GM18520 (cell line): ENCODE results near the gene FLNB.
"Not testable (repeated sequence)": the region's sequence is repeated elsewhere in the genome, so short reads cannot be mapped to it uniquely, and the experiment has no call there.

Experiments used
- ATAC-seq: cut with Tn5 transposase; IDR thresholded peaks from one replicate; pipeline ENCODE4 v1.9.1; 2021; ENCODE audit not compliant: unreplicated experiment

FLNB gene

DNA sequence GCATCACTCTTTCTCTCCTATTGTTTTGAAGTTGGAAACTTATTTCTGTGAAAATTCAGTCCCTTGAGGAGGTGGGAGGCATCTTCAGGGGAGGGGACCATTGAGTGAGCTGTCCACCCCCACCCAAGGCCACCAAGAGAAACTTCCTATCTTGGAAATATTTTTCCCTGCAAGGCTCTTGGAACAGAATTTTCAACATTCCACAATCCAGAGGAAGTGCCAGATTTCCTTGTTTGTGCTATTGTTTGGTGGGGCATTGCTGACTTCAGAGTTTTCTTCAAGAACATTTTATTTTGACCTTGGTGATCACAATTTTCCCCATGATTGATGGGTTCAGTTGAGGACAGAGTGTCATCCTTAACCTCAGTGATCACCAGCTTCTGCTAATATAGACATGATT is 190.6 kb downstream of the FLNB start:
- ATAC-seq, result no peak

DNA sequence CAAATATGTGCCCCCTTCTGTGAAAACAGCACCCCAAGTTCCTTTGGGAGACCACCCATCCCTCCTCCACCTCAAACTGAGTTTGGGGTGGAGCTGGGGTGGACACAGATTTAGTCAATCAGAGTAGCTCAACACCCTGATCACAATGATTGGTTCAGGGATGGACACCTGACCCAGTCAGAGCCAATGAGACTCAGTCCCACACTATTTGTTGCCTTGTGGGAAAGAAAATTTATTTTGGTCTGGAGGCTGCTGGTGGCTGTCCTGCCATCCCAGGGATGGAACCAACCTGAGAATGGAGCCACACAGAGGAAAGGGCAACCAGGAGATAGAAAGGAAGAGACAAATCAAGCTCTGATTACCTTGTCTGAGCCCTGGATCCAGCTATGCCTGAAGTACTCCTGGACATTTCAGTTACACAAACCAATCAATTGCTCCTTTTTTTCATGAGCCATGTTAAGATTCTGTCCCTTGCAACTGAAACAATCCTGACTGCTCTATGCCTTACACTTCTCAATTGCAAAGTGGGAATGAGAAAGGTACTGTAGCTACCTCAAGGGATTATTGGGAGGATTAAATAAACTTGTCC is 192.0 kb downstream of the FLNB start:
- ATAC-seq, result no peak

DNA sequence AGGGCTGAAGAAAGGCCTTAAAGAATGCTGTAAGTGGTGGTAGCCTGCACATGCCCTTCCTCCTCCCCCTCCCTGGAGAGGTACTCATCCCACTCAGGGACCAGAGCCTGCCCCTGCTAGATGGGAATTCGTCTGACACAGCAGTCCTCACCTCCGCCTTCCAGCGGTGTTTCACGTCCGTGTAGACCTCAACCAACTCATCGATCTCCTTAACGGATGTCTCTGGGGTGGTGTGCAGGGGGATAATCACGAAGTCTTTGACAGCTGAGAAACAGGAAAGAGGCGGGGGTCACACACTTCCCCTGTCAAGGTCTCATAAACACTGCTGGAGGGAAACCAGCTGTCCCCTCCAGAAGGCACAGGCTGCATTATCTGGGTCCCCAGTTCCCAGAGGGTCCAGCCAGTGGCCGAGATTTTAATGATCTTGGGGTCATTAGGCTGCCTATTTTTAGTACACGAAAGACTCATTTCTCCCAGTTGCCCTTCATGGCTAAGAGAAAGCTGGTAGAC is 192.7 kb downstream of the FLNB start:
- no peak for ATAC-seq

DNA sequence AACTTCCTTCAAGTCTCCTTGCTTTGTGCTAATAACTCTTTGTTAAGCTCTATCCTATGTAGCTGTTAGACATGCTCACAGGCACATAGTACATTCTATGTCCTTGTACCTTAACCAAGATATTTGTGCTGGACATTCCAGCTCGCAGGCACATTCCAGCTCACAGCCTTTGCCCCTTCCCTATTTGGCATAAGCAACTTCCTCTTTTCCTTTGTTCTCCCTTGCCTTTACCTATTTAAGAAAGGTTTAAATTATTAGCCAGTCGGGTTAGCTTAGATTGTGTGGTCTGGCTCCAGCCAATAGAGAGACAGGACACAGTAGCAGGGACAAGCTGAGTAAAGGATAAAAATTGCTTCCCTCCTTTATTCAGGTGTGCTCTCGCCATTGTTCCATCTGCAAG is 193.2 kb downstream of the FLNB start:
- not testable (repeated sequence) for ATAC-seq

DNA sequence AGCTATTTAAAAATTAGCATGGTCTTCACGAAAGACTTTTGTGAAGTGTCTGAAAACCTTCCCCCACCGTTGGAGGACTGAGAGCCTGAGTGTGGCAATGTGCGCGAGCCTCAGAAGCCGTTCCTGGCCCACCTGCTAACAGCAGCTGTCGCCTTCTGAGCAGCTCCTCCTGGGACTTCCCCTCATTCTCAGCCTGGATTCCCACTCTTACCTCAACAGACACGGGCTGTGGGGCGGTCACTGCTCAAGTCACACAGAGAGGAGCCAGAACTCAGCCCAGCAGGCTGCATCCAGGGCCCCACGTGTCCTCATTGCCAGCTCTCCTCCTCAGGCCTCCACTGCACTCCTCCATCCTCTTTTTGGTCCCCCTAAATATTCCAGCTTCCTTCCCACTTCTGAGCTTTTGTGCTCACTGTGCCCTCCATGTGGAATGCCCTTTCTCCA is 194.7 kb downstream of the FLNB start:
- no peak for ATAC-seq

DNA sequence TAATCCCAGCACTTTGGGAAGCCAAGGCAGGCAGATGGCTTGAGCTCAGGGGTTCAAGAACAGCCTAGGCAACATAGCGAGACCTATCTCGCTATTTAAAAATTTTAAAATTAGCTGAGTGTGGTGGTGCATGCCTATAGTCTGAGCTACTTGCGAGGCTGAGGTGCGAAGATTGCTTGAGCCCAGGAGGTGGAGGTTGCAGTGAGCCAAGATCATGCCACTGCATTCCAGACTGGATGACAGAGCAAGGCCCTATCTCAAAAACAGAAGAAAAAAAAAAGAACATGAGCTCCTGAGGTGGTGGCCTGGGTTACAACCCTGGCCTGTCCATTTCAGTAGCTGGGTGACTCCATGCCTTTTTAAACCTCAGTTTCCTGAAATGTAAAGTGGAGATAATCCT is 195.3 kb downstream of the FLNB start:
- no peak for ATAC-seq

DNA sequence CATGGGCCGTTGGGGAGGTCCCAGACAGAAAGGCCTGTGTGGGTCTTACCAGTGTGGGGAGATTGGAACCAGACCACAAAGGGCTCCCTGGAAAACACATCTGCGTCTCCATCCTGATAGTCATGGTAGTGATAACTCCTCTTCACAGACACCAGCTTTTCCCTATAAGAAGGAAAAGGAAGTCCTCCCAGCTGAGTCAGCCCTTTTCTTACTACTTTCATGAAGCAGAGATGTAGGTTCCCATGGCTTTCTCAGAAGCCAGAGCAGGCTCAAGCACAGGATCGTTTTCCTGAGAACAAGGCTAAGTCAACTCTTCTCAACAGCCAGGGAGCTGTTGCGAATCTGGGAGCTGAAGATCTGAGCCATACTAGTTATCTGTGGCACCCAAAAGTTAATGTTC is 196.5 kb downstream of the FLNB start:
- no peak for ATAC-seq

DNA sequence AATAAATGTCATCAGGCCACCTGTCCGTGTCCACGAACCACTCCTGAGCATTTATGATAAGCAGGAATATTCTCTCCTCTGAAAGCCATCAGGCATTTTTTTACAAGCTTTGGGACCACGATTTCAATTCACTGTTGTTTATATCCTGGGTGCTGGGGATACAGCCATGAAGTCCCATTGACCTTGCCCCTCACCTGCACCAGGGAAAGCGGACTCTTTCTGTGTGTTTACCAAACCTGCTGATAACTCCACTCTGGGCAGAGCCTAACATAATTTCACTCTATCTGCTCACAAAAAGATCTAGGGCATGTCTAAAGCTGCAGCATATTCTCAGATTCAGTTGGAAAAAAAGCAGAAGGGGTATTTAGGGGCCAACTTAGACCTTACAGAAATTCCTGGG is 197.8 kb downstream of the FLNB start:
- ATAC-seq, result no peak

DNA sequence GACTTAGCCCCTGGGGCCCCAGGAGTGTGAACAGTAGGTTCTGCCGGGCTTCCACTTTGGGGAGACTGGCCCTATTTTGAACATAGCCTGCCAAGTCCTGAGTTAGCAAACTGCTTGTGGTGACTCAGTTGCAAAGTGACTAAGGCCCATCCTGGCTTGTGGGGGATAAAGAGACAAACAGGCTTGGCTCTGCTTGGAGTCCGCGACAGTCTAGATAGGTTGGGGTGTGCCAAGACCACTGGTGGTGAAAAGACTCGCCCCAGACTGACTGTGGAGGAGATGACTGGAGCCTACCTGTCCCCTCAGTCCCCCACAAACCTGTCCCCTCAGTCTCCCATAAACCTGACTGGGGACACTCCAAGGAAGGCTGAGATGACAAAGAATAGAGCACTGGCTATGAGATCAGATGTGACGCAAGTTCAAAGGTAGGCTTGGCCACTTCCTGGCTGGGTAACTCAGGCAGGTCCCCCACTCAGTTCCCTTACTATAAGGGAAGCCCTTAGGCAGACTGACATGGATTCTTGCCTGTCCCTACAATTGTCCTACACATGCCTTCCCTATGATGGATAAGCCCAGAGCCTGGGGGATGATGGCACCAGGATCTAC is 198.3 kb downstream of the FLNB start:
- ATAC-seq, result no peak

DNA sequence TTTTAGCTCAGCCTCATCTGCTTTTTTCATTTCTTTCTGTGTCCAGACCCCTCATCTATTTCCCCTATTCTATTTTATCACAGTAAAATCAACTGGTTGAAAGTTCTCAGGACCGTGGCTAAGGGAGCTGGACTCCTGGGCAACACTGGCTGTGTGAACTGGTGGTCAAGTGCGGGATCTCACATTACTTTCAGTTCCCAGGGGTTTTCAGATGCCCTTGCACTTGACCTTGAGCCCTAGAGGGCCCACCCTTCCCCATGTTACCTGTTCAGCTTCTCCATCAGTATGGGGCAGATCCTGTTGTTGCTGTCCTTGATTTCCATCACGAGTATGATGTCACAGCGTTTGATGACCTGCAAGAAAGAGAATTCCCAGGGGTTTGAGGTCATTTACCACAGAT is 199.7 kb downstream of the FLNB start:
- ATAC-seq, result no peak

DNA sequence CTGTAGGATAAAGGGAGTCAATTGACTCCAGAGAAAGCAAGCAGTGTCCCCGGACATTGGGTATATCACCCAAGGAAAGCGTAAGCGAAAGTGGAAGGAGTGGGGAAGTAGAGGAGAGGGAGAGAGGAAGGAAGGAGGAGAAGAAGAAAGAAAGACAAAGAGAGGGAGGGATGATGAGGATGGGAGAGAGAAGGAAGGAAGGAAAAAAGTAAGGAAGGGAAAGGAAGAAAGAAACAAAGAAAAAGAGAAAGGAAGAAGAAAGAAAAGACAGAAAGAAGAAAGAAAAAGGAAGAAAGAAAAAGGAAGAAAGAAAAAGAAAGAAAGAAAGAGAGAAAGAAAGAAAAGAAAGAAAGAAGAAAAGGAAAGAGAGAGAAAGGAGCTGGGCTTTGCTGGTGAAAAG is 201.7 kb downstream of the FLNB start:
- no peak for ATAC-seq

DNA sequence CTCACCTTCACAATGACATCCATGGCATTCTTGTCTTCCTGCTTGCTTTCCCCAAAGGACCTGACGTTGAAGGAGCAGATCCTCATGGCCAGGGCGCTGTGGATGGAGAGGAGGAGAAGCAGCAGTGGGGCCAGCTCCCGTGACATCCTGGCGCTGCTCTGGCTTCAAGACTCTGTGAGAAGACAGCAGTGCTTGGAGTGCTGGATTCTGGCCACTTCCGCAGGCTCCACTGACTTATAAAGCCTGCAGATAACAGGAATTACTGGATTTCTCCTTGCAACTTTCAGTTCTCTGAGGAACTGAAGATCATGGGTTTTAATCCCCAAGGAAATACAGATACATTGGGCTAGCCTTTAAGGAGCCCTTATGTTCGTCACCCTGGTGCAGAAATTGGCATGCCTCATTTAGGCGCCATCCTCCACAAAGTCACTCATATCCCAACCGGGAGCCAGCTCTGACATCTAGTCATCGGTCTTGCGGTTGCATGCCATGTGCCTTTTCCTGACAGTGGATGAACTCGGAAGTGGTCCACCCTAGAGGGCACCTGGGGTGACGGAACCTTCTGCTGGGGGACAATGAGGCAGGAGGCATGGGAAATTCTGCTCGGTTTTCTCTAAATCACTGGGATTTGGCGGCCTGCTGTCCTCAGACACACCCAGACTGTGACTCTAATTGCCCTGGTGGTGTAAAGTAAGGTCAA is 202.7 kb downstream of the FLNB start, which contains the start of gene DNASE1L3:
TSS of gene DNASE1L3 (minus strand) at position 212 of the 700 bp plus-strand sequence. CDS start at position 146, 66 bp downstream.
- ATAC-seq, result no peak

DNA sequence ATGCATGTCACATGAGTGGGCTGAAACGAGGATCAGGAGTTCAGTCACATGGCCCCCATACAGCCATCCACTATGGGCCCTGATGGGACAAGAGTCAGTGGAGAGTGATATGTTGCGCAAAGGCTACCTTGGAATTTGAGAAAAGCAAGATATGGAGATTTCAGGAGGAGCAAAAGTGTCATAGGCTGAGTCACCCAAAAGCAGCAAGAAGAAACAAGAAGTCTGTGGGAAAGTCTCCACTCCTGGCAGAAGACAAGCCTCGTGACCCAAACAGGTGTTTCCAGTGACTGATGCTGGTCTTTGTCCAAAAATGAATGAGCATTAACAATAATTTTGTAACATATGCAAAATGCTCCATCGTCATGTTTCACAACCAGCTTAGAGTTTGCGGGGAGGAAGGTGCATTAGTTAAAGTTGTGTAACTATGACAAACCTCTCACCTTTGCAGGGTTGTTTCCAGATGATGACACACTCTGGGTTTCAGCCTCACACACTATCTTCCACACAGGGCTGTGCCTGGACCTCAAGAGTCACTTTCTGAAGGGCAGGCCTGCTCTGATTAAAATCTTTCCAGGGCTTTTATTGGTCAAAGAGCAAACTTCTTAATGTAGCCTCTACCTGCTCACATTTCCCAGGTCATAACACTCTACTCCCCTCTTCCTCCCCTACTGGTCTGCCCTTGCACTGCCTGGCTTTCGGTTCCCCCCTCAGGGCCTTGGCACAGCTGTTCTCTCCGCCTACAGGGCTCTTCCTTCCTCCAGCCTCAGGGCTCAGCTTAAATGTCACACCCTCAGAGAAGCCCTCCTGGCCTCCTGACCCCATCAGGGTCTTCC is 206.5 kb downstream of the FLNB start:
- ATAC-seq, result peak; percentile 76

DNA sequence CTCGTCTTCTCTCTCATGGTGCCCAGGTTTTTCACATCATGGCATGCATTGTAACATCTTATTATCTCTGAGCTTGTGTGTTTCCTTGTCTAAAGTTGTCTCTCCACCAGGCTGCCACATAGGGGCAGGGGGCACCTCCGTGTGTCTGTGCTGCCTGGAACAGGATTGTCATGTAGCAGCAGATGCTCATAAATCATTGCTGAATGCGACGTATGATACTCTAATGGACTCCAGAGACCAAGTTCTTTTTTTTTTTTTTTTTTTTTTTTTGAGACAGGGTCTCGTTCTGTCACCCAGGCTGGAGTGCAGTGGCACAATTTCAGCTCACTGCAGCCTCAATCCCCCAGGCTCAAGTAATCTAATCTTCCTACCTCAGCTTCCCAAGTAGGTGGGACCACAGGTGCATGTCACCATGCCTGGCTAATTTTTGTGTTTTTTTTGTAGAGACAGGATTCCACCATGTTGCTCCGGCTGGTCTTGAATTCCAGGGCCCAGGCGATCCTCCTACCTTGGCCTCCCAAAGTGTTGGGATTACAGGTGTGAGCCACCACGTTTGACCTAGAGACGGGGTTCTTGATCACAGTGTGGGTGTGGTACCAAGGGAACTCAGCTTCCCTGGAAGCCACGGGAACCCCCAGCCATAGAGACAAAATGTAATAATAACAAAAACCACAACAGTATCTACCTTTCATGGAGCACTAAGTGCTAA is 207.2 kb downstream of the FLNB start:
- ATAC-seq, result no peak

DNA sequence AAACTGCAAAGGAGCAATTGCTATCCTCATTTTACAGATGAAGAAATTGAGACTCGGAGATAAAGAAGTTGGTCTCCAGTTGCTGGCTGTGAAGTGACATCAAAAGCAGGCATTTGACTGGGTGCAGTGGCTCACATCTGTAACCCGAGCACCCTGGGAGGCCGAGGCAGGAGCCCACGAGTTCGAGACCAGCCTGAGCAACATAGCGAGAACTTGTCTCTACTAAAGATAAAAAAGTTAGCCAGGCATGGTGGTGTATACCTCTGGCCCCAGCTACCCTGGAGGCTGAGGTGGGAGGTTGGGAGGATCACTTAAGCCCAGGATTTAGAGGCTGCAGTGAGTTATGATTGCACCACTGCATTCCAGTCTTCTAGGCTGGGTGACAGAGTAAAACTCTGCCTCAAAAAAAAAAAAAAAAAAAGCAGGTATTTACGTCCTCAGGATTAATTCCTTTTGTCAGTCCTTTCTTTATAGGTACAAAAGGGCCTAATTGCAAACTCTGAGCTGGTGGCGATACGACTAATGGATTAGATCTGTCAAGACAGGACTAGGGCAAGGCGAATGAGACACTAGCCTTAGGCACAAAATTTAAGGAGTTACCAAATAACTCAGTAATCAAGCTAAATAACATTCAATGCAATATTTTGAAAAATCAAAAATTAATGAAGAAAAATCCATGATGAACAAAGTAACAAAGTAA is 208.4 kb downstream of the FLNB start:
- ATAC-seq, result no peak

DNA sequence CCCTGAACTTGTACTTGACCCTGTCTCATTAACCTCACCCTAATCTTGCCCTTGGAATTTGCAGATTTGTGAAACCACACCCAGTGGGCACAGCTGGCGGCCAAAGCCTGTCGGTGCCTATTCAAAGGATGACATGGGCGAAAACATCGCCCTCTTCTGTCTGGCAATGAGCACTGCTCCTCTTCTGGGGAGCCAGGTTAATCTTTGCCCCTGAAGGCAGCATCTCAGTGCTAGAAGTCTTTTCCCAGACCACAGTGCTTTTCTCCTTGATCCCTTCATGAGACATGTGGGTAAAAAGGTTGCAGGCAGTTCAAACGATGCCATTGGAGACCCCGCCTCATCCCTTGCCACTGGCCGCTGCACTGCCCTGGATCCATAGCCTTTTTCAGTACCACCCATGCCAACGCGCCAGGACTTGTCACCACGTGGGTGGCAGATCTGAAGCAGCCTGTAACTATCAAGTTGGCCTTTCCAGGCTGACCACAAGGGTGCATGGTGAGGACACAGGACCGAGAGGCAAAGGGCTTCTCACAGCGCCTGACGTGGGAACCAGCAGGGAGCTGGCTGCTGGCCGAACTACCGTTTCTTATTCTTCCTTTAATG is 209.1 kb downstream of the FLNB start:
- peak; percentile 19 for ATAC-seq

DNA sequence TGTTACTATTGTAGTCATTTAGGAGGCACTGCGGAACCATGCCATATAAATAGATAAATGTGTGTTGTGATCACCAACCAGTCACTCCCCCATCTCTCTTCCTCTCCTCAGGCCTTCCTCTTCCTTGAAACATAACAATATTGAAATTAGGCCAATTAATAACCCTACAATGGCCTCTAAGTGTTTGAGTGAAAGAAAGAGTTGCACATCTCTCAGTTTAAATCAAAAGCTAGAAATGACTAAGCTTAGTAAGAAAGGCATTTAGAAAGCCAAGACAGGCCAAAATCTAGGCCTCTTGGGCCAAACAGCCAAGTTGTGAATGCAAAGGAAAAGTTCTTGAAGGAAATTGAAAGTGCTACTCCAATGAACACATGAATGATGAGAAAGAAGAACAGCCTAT is 210.7 kb downstream of the FLNB start:
- ATAC-seq, result no peak
